Eye (tissue), 1 donor: ENCODE data around the gene PRMT2.
A peak's percentile ranks its signal among the peaks of the same experiment; 100 is the strongest.
"Not testable (repeated sequence)": the region's sequence is repeated elsewhere in the genome, so short reads cannot be mapped to it uniquely, and the experiment has no call there.

ENCODE experiments used
- DNase-seq: peaks from one replicate; pipeline ENCODE4 v3.0.0-alpha.2; 2015

PRMT2 gene

DNA sequence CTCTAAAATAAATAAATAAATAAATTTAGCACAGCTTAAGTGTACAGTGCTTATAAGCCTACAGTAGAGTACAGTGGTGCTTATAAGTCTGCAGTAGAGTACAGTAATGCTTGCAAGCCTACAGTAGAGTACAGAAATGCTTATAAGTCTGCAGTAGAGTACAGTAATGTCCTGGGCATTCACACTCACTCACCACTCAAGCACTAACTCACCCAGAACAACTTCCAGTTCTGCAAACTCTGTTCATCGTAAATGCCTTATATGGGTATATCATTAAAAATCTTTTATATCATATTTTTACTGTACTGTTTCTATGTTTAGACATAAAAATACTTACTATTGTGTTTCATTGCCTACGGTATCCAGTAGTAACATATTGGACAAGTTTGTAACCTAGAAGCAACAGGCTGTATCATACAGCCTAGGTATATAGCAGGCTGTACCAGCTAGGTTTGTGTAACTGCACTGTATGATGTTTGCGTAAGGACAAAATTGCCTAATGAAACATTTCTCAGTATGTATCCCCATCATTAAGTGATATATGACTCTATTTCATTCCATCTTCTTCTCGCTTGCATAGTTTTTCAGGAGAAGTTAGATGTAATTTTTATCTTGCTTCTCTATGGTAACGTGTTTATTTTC lies 16.6 kb upstream of the PRMT2 start:
- DNase-seq = no peak

DNA sequence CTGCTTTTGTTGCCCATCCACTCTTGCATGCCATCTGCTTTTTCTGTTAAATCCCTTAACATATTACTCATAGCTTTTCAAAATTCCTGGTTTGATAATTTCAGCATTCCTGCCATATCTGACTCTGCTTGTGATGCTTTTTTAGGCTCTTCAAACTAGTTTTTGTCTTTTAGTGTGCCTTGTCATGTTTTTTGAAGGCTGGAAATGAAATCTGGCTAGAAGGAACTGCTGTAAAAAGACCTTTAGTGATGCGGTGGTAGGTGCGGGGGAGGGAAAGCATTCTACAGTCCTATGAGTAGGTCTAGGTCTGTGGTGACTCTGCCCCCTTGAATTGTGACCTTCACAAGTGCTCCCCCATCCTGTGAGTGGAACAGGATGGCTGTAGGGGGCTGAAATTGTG lies 15.6 kb upstream of the PRMT2 start:
- no peak for DNase-seq

DNA sequence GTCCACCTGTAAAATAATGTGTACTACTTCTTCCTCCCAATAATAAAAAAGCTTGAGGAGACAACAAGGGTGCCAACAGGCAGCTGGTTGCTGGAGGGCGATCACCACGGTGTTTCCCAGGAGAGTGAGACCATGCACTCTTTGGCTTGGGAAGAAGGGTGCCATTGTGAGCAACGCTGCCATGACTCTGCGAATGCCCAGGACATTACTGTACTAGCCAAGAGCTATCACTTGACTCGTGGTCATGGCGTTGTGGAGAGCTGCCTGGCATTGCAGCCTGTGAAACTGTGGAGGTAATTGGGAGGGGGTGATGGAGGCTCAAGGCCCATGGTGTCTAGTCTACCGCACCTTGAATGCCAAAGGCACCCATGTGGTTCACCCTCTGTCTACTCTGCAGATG lies 14.6 kb upstream of the PRMT2 start:
- DNase-seq = no peak

DNA sequence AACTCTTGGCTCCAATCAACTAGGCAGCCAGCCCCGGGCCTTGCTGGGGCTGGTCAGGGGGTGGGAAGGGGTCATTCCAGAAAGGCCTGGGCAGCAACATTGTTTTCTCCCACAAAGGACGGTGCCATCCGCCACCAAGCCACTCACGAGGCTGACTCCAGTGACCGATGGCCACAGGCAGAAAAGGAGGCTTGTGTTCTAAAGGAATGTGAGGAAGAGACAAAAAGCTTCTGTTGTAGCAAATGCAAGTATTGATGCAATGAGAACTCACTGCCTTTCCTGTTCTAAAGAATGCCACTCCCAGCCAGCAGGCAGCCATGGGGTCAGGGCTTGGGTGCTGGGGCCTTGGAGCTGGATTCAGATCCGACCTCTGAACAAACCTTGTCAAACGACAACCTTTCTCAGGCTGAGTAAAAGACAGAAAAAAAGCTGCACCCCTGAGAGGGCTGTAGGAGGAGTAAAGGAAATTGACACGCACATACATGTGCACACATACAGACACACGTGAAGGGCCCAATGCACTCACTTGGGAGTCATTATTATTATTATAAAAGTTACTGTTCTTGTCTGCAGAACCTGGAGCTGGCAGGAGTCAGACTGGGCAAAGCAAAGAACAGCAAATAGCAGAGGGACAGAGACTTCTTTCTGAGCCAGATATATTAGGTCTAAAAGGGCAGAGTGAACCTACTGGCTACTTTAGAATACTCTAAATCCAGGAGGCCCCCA lies 13.9 kb upstream of the PRMT2 start:
- peak; percentile 48 for DNase-seq

DNA sequence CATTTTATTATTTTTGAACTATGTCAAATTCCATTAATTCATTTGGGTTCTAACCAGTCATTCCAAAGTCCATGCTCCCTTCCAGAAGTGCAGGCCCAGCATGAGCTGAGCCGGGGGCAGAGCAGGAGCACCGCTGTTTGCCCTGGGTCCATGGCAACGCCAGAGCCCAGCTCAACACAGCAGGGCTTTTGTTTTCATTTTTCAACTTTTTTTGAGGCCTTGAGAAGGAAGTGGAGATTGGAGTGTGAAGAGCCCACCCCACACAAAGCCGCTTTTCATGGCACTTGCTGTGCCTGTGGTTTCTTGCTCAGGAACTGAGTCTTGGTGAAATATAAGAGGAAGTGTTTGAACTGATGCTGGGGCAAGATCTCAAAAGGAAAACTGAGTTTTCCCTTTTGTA lies 13.2 kb upstream of the PRMT2 start:
- DNase-seq = peak; percentile 91

DNA sequence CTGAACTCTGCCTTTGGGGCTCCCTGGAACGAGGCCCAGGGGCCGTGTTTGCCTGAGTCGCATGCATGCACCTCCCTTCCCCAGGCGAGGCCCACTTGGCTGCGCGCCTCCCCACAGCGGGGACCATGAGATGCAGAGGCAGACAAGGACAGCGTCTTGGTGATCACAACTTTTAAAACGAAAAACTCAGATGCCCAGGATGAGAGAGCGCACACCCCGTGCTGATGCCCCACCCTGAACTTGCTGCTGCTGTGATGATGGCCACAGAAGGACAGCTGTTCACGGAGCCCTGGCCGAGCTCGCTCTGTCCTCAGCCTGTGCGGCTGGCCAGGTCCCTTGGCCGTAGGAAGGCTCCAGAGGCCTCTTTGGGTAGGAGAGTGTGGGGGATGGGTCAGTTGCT lies 11.4 kb upstream of the PRMT2 start:
- DNase-seq = no peak

DNA sequence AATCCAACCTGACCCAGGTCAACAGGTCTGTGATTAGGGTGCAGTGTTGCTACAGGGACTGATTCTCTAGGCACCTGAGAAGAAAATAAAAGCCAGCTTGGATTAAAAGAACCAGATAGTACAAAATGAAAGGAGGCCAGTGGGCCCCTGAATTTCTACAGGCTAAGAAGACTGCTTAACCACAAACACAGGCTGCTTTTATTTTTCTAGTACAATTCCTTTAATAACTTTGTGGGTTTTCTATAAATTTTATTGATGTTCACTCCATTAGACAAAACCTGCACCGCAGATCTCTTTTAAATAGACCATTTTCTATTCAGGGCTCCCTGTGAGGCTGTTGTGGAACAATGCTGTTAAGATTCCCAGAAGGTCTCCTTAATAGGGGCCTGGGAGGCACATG lies 9.7 kb upstream of the PRMT2 start:
- no peak for DNase-seq

DNA sequence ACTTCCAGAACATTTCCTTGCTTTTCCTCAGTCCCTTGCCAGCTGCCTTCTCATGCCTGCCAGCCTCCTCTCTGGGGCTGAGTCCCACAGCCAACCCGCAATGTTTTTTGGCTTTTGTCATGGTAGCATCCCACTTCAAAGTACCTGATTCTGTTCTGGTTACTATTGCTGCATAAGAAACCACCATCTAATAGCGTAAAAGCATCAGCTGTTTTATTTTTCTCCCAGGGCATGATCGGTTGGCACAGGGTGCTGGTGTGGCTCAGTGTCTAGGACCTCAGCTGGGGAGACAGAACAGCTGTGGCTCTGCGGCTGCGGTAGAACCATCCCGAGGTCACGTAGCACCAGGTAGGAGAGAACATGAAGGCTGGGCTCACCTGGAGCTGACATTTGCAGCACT lies 8.9 kb upstream of the PRMT2 start:
- DNase-seq = no peak

DNA sequence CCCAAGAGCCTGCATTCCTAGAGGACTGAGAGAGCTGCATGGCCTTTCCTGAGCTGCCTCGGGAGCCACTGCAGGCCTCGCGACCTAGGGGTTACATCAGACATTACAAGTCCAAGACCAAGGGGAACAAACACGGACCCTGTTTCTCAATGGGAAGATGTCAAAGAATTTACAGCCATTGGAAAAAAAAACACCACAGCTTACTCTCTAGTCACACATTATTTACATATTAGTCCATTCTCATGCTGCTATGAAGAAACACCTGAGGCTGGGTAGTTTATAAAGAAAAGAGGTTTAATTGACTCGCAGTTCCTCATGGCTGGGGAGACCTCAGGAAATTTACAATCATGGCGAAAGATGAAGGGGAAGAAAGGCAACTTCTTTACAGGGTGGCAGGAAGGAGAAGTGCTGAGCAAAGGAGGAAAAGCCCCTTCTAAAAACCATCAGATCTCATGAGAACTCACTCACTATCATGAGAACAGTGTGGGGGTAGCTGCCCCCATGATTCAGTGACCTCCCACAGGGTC lies 8.4 kb upstream of the PRMT2 start:
- DNase-seq = no peak

DNA sequence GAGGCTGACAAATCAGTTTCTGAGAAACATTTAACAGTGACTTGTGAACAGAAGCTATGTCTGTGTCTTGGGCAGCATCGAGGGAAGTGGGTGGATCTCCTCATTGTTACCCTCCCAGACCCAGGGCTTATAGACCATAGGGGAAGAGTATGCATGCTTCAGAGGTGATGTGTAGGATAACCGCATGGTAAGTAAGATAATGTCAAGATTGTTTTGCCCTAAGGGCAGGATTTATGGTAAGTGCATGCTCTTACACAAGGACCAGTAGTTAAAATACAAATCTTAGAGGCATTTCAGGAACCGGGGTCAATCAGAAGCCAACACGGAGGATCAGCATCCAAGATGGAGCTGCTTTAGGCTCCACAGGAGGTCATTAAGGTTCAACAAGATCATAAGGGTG lies 7.7 kb upstream of the PRMT2 start:
- no peak for DNase-seq

DNA sequence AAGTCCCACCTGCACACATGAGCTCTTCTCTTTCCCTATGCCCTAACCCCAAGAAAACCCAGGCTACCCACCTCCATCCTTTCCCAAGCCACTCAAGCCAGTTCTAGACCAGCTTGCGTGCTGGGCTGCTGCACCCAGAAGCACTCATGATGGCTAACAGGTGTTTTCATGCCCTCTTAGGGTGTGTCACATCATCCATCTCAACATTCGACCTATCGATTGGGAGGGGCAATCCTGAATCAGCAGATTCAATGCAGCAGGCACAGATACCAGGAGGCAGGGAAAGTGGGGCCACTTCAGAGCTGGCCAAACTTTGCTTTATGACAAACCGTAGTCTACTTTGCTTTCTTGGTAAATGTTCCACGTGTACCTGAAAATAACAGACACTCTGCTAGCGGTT lies 6.6 kb upstream of the PRMT2 start:
- DNase-seq = no peak

DNA sequence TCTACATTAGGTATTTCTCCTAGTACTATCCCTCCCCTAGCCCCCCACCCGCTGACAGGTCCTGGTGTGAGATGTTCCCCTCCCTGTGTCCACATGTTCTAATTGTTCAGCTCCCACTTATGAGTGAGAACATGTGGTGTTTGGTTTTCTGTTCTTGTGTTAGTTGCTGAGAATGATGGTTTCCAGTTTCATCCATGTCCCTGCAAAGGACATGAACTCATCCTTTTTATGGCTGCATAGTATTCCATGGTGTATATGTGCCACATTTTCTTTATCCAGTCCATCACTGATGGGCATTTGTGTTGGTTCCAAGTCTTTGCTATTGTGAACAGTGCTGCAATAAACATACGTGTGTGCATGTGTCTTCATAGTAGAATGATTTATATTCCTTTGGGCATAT lies 4.6 kb upstream of the PRMT2 start:
- not testable (repeated sequence) for DNase-seq

DNA sequence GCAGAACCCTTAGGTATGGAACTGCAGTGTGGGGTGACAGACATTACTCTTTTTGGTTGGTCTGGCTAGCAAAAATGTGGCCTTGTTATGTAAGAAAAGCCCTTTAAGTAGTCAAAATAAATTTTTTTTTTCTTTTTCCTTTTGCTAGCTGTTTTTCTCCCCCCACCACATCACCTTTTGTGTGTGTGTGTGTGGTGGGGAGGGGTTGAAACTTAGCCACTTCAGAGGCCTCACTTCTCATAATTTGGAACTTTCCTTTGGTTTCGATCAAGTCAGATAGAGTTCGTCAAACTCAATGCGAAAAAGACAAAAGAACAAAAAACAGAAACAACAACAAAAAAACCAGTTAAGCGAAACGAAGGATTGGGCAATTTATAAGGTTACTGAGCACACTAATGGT lies 1.9 kb upstream of the PRMT2 start:
- no peak for DNase-seq

DNA sequence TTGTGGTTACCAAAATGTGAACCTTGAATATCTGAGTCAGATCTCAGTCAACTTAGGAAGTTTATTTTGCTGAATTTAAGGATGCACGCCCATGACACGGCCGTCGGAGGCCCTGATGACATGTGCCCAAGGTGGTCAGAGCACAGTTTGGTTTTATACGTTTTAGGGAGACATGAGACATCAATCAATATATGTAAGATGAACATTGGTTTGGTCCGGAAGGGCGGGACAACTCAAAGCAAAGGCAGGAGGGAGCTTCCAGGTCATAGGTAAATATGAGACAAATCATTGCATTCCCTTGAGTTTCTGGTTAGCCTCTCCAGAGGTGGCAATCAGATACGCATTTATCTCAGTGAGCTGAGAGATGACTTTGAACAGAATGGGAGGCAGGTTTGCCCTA lies 1.0 kb upstream of the PRMT2 start:
- DNase-seq = no peak

DNA sequence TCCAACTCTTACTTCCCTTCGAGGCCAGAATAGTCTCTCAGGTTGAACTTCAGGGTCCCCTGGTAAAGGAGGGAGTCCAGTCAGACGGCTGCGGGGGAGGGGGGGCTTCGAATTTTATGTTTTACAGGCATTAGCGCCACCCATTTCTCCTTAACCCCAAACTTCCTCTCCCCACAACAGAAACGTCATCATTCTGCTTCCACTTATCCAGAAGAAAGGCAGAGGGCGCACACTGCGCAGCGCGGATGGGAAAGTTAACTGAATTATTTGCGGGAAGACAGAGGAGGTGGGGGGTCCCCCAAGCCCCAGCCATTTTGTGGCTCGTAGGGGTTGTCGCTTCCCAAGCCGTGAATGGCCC lies 529 bp upstream of the PRMT2 start:
- DNase-seq = peak; percentile 95

DNA sequence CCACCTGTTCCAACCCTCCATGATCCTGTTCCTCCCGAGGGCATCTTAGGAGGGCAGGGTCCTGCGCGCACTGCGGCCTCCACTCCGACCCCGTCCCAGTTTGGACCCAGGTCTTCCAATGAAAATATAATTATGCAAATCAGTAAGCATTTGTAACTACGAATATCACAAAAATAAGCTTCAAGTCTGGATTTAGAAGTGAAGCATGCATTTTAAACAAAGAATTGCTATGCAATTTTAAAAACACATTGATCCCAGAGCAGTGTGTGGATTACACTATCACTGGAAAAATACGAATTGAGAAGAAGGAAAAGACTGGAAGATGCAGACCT lies 673 bp downstream of the PRMT2 start:
- no peak for DNase-seq

DNA sequence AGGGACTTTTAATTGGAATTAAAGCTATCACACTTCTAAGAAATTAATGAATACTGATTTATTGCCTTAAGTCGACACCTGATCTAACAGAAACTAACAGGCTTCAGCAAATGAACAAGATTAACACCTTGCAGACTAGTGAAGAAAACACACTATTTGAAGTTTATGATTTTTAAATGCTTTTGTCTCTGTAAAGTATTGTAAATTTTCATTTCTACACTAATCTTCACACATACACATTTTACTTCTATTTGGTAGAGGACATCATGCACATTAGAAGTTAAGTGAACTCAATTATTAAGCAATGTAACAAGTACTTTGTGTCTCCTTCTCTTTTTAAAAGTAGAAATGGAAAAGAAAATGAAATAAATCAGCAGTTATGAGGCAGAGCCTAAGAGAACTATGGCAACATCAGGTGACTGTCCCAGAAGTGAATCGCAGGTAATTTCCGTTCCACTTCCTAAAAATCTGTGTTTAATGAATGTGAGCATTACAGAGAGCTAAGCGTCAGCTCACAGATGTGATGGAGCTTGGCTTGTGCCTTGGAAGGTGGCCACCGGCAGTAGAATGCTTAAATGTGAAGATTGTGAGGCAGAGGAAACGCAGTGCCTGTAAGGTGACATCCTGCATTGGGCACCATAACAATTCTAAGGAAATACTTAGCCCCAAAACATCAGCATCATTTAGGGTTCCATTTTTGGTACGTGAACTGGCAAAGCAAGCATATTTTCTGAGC lies 1.2 kb downstream of the PRMT2 start:
- no peak for DNase-seq

DNA sequence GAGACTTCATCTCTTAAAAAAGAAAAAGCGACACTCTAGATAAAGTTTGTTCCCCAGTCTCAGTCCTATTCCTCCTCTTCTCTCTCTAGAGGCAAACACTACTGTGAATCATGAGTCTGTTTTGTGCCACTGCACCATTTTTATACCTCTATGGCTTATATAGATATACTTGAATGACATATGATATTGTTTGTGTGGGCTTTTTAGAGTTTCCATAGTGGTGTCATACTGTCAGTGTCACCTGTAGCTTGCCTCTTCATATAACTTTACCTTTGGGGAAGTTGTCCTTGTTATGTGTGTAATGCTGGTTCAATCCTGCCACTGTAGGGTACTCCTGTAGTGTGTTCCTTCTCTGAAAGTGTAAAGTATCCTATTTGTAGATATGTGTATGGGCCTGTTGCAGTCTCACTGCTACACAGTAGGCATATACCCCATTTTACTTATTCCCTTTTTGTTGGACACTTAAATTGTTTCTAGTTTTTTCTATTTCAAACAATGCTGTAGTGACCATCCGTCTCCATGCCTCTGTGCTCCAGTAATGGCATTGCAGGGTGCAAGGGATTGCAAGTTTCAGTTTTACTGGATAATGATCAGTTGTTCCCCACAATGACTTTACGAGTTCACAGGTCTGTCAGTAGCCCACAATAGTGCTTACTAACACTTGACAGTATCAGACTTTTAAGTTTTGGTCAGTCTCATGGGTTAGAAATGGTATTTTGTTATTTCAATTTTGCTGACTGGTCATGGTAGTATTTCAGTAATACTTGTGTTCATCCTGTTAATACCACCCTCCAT lies 2.7 kb downstream of the PRMT2 start:
- no peak for DNase-seq

DNA sequence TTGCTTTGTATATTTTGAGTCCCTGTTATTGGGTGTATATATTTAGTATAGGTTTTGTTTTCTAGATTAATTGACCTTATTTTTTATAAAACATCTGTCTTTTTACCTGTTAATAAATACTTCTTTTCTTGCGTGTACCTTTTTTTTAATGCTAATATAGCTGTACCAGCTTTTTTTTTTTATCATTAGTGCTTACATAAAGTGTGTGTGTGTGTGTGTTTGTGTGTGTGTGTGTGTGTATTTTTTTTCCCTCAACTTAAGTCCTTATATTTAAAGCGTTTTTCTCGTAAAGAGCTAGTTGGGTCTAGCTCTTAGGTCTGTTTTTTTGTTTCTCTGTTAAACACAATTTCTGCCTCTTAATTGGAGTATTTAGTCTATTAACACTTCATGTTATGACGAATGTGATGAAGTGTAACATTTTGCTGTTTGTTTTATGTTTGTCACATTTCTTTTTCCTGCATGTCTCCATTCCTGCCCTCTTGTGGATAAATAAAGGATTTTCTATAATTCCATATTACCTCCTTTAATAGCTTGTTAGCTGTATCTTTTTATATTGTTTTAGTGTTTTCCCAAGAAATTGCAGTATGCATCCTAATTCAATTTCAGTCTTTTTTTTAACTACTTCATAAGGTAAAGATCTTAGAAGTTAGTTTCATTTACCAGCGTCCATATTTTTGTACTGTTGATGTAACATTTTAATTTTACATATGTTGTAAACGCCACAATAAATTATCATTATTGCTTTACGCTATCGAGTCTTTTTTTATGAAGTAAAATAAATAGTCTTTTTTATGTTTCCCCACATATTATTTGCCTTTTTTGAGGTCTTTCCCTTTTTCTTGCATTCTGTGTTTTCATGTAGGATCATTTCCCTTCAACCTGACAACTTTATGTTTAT lies 4.3 kb downstream of the PRMT2 start:
- peak; percentile 45 for DNase-seq

DNA sequence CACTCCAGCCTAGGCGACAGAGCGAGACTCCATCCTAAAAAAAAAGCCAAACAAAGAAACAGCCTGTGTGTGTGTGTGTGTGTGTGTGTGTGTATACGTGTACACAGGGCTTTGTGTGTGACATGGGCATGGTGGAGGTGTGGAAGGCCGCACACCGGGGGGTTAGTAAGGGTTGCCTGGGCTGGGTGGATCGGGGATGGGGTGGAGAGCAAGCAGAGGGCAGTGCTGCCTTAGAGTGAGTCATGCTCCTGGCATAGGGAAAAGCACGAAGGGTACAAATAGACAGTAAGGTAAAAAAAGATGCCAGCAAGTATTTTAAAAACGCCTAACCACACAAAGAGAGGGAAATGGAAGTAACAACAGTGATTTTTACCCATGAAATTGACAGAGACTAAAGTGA lies 6.2 kb downstream of the PRMT2 start:
- no peak for DNase-seq

DNA sequence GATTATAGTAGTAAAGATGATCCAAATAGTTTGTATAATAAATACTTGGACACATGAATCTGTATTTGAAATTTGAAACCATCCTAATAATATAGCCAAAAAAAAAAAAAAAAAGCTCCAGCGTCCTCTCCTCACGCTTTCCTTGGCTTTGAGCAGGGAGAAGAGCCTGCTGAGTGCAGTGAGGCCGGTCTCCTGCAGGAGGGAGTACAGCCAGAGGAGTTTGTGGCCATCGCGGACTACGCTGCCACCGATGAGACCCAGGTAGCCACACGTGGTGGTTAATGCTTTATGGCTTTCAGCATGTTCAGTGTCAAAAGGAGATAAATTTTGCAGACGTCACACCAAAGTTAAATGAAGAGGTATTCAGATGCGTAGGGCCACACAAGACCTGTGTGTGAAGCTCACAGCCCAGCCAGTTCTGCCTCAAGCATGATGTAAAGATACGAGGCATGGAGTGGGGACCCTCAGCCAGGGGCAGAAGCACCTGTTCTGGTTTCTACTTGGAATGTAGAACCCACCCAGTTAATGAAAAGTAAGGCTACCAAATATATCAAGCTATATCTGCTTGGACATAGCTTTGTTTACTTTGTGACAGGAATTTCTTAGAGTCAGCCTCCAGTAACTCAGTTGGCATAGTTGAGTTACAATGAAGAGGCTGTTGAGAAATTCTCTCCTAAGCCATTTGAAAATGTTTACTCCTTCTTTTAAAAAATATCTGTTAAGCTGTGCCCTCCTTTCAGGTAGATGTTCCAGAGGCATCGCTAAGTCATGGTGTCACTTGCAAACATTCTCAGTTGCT lies 8.1 kb downstream of the PRMT2 start:
- DNase-seq = no peak

DNA sequence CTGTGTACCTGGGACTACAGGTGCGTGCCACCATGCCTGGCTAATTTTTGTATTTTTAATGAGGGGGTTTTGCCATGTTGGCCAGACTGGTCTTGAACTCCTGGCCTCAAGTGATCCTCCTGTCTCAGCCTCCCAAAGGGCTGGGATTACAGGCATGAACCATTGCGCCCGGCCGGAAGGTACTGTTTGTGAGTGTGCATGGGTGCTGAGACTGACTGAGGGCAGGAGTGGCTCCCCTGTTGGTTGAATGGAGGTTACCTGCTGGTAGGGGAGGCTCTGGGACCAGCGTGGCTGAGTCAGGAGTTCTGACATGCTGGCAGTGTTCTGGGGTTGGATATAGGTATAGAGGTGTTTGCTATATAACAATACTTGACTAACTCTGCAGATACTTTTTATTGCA lies 10.4 kb downstream of the PRMT2 start:
- DNase-seq = no peak
